Muscle layer of colon (tissue), 2 donors: ENCODE measurements around the gene PSG3.
"Not testable (repeated sequence)": the region's sequence is repeated elsewhere in the genome, so short reads cannot be mapped to it uniquely, and the experiment has no call there.

Experiments used
- H3K27ac ChIP-seq: one replicate; pipeline ENCODE4 v1.7.0; 2013; ENCODE audit warnings: low read depth, mild to moderate bottlenecking, low read length, moderate library complexity
- H3K27me3 ChIP-seq, 2 donors: one replicate each; pipeline ENCODE4 v1.7.0; 2013; ENCODE audit warnings: low read length in 2 of 2, mild to moderate bottlenecking in 2 of 2; ENCODE audit not compliant: insufficient read depth in 2 of 2, control insufficient read depth in 1 of 2
- H3K36me3 ChIP-seq: one replicate; pipeline ENCODE4 v1.7.0; 2013; ENCODE audit warnings: mild to moderate bottlenecking, low read length; ENCODE audit not compliant: insufficient read depth
- H3K4me1 ChIP-seq: one replicate; pipeline ENCODE4 v1.7.0; 2013; ENCODE audit warnings: mild to moderate bottlenecking, low read length; ENCODE audit not compliant: insufficient read depth
- H3K4me3 ChIP-seq, 2 donors: one replicate each; pipeline ENCODE4 v1.7.0; 2013; ENCODE audit warnings: low read length in 2 of 2, low read depth in 1 of 2, mild to moderate bottlenecking in 1 of 2, moderate library complexity in 1 of 2
- H3K9ac ChIP-seq: one replicate; pipeline ENCODE4 v1.7.0; 2013; ENCODE audit warnings: low read length
- H3K9me3 ChIP-seq: one replicate; pipeline ENCODE4 v1.7.0; 2013; ENCODE audit warnings: mild to moderate bottlenecking, low read length
- donor health status: abdominal sarcoma.
- donor health status: Adenocarcinoma of cecum.

Gene PSG3

DNA sequence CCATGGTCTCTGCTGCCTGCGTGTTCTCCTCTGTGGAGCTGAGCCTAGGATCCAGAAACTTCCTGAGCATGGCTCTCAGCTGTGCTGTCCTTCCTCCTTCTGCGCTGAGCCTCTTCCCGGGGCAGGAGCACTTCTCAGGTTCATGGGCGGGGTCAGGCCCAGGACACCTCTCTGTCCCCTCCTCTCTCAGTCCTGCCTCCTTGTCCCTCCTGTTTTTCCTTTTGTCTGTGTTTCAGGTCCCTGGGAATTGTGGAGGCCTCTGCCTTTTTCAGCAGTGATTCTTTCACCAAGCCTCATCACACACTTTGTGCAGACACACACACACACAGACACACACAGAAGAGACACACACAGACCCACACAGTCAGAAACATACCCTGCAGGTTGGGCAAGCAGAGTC, at the start of gene PSG3:
TSS of gene PSG3 (minus strand) at position 101 of the 400 bp plus-strand sequence. CDS start at position 4, 97 bp downstream.
- H3K4me3 ChIP-seq, H3K36me3 ChIP-seq, H3K9me3 ChIP-seq, H3K27ac ChIP-seq, H3K4me1 ChIP-seq, H3K27me3 ChIP-seq, H3K9ac ChIP-seq: not testable (repeated sequence)

DNA sequence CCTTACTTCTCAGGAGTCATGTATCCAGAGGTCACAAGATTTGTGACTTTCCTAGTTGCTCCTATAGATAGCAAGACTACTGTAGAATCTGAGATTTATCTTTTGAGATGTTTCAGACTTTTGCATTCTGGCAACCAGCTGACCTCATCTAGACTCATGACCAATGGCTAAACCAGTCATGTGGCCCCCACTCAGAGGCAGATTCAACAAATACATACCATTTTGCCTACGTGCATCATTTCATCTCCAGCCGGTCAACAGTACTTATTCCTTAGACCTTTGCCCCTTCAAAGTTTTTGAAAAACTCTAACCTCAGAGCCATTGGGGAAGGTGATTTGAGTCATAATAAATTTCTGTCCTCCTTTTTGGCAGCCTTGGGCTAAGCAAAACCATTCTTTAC, 48.5 kb upstream of the PSG3 start:
- not testable (repeated sequence) for H3K9me3 ChIP-seq, H3K27ac ChIP-seq, H3K4me3 ChIP-seq, H3K27me3 ChIP-seq, H3K36me3 ChIP-seq, H3K9ac ChIP-seq, H3K4me1 ChIP-seq

DNA sequence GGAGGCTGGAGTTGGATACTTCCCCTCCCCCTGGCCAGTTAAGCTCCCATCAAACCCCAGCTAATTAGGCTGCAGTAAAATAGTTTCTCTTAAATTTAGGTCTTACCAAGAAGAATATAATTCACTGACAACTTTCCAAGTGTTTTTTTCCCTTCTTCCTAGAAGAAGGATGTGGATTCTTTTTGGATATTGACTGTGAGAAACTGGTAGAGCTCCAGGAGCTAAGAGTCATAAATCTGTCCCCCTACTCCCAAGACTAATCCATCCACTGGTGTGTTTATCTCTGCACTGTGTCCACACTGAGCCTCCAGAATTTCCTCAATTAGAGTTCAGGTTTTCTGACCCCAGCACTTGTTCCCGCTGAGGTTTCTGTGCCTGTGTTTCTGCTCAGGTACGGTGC, 47.5 kb upstream of the PSG3 start:
- not testable (repeated sequence) for H3K9ac ChIP-seq, H3K27ac ChIP-seq, H3K27me3 ChIP-seq, H3K9me3 ChIP-seq, H3K4me3 ChIP-seq, H3K36me3 ChIP-seq, H3K4me1 ChIP-seq

DNA sequence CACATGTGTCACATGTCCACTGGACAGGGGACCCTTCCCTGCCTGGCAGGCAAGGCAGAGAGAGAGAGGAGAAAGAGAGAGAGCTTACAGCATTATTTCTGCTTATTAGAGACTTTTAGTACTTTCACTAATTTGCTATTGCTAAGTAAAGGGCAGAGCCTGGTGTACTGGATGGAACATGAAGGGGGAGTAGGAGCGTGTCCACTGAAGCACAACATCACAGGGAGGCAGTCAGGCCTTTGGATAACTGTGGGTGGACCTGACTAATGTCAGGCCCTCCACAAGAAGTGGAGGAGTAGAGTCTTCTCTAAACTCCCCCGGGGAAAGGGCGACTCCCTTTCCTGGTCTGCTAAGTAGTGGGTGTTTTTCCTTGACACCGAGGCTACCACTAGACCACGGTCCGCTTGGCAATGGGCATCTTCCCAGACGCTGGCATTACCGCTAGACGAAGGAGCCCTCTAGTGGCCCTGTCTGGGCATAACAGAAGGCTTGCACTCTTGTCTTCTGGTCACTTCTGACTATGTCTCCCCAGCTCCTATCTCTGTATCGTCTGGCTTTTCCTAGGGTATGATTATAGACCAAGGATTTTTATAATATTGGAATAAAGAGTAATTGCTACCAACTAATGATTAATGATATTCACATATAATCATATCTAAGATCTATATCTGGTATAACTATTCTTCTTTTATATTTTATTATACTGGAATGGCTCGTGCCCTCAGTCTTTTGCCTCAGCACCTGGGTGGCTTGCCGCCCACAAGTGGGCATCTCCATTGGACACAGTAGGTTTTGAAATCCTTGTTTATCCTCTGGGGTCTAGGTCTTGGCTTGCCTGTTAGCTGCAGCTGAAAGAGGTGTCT, 36.7 kb upstream of the PSG3 start:
- H3K9me3 ChIP-seq, H3K4me1 ChIP-seq, H3K9ac ChIP-seq, H3K27me3 ChIP-seq, H3K36me3 ChIP-seq, H3K27ac ChIP-seq, H3K4me3 ChIP-seq: not testable (repeated sequence)

DNA sequence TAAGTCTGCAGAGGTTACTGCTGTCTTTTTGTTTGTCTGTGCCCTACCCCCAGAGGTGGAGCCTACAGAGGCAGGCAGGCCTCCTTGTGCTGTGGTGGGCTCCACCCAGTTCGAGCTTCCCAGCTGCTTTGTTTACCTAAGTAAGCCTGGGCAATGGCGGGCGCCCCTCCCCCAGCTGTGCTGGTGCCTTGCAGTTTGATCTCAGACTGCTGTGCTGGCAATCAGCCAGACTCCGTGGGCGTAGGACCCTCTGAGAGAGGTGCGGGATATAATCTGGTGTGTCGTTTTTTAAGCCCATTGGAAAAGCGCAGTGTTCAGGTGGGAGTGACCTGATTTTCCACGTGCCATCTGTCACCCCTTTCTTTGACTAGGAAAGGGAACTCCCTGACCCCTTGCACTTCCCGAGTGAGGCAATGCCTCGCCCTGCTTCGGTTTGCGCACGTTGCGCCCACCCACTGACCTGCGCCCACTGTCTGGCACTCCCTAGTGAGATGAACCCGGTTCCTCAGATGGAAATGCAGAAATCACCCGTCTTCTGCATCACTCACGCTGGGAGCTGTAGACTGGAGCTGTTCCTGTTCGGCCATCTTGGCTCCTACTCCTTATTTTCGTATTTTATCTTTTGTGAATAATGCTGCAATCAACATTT, 34.4 kb upstream of the PSG3 start:
- not testable (repeated sequence) for H3K36me3 ChIP-seq, H3K27ac ChIP-seq, H3K9me3 ChIP-seq, H3K9ac ChIP-seq, H3K4me1 ChIP-seq, H3K4me3 ChIP-seq, H3K27me3 ChIP-seq

DNA sequence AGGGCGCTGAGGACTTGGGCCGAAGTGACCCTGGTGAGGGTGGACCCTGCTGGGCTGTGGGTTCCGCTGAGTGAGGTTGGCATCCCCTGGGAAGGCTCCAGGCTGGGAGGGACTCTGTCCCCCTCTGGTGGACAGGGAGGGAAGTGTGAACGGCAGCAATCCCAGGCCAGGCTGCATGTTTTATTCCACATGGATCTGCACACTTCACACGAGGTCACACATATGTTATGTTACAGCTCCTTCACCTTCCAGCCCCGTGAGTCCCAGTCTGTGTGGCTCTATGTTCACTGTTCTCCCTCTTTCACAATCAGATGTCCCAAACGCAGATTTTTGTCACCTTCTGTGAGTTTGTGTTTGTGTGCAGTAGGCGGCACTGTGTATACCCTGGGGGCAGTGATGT, 27.0 kb upstream of the PSG3 start:
- H3K9me3 ChIP-seq, H3K4me1 ChIP-seq, H3K27me3 ChIP-seq, H3K9ac ChIP-seq, H3K27ac ChIP-seq, H3K36me3 ChIP-seq, H3K4me3 ChIP-seq: not testable (repeated sequence)

DNA sequence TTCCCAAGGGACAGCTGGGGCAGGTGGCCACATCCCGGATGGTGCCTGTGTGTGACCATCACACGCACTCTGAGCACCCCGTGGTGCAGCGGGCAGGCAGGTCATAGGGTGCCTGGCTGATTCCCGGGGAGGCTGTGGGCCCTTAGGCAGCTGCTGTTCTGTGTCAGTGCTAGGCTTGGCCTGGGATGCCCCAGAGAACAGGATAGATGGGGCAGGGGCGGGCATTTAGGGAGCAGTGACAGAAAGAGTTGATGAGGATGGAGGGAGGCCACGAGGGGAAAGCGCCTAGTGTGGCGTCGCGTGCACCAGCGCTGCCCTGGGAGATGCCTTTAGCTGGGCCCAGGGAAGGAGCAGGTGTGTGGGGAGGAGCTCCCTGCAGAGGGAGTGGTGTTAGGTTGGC, 26.6 kb upstream of the PSG3 start:
- H3K27ac ChIP-seq, H3K9me3 ChIP-seq, H3K4me3 ChIP-seq, H3K9ac ChIP-seq, H3K4me1 ChIP-seq, H3K27me3 ChIP-seq, H3K36me3 ChIP-seq: not testable (repeated sequence)

DNA sequence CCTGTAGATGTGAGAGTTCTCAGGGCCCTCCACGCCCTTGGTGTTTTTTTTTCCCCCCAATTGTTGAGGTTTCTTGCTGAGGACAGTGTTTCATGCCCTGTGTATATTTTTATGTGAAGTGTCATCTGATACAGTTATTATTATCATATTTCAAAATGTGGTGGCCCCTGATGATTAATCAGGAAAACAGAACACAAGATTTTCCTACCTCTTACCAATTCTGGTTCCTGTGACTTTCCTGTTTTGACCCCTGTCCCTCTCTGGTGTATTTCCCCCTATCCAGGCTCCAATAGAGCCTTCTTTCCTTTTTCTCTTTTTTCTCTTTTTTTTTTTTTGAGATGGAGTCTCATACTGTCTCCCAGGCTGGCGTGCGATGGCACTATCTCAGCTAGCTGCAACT, 24.6 kb upstream of the PSG3 start:
- Histone ChIP-seq H3K36me3 (no peaks in the 10 kb centered on the region), H3K27ac (no peak overlapping the region), H3K9me3 (no peaks in the 10 kb centered on the region), H3K4me1 (no peaks in the 10 kb centered on the region), H3K4me3 (no peak overlapping the region), H3K27me3 (no peaks in the 10 kb centered on the region), H3K9ac (no peak overlapping the region)

DNA sequence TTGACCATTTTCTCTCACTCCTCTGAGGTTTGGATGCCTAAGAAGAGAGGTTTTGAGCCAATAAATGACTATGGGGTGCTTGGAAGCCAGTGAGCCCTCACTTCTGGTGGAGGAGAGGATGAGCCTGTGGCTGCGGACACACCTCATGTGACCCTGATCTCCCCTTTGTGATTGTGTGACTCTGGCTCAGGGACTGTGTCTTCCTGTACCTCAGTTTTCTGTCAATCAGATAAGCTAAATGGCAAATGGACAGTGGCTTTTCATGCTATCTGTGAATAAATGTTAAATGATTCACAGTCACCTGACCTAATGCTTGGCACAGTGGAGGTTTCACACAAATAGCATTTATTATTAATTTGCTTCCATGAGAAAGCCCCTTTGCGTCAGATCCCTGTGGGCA, 22.5 kb upstream of the PSG3 start:
- Histone ChIP-seq H3K27me3 (no peaks in the 10 kb centered on the region), H3K9ac (no peak overlapping the region), H3K4me3 (no peak overlapping the region), H3K9me3 (no peaks in the 10 kb centered on the region), H3K4me1 (no peaks in the 10 kb centered on the region), H3K36me3 (no peaks in the 10 kb centered on the region), H3K27ac (no peak overlapping the region)

DNA sequence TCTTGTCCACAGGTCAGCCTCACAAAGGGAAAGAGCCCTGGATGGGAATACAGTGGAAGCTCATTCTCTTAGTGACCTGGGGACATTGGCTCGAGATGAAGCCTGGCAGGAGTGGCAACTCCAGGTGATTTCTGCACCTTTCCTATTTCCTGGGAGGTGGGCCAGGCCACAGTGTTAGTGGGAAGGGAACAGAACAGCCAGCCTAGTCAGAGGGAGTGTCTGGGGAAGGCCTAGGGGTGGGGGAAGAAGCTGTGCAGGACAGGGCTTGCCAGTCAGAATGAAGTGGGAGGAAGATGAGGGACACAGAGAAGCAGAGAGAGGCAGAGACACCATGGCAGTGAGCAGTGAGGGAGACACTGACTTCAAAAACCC, 21.6 kb upstream of the PSG3 start:
- H3K27ac ChIP-seq, H3K4me3 ChIP-seq, H3K4me1 ChIP-seq, H3K27me3 ChIP-seq, H3K9me3 ChIP-seq, H3K9ac ChIP-seq, H3K36me3 ChIP-seq: not testable (repeated sequence)

DNA sequence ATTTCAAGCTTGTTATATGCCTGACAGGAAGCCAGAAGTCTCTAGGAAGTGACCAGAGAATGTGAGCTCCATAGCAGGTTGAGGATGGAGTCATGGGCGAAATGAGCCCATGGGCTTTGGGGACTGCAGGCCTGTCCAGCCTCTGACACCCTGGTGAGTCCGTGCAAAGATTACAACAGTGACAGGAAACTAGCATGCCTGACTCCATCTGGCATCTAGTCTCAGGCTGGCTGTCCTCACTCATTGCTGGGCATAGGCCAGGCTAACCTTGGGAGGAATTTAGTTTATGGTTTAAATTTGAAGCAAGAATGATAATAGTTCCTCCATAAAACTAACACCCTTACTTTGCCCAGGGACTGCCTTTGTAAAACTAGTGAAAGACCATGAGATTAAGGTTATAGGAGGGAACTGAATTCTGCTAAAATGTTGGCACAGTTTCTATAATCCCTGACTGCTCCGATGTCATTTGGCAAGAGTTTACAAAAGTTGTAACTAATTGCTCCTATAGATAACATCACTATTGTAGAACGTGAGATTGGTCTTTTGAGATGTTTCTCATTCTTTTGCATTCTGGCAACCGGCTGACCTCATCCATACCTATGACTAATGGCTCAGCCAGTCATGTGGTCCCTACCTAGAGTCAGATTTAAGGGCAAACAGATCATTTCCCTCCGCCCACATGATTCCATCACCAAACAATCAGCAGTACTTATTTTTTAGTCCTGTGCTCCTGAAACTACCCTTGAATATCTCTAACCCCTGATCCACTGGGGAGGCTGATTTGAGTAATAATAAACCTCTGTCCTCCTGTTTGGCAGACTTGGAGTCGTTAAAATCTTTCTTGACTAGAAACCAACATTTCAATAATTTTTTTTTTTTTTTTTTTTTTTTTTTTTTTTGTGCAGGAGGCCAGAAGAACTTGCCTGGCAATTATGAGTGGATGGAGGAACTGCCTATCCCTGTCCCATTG, 21.0 kb upstream of the PSG3 start:
- H3K27ac ChIP-seq, H3K36me3 ChIP-seq, H3K9ac ChIP-seq: not testable (repeated sequence)

More for the DNA sequence above, 21.0 kb upstream of the PSG3 start:
- not testable (repeated sequence) for H3K27me3 ChIP-seq, H3K4me3 ChIP-seq, H3K9me3 ChIP-seq, H3K4me1 ChIP-seq
